ENCODE results near the gene ZNF554.
"Not testable (repeated sequence)": the region's sequence is repeated elsewhere in the genome, so short reads cannot be mapped to it uniquely, and the experiment has no call there.

ZNF554 gene

DNA sequence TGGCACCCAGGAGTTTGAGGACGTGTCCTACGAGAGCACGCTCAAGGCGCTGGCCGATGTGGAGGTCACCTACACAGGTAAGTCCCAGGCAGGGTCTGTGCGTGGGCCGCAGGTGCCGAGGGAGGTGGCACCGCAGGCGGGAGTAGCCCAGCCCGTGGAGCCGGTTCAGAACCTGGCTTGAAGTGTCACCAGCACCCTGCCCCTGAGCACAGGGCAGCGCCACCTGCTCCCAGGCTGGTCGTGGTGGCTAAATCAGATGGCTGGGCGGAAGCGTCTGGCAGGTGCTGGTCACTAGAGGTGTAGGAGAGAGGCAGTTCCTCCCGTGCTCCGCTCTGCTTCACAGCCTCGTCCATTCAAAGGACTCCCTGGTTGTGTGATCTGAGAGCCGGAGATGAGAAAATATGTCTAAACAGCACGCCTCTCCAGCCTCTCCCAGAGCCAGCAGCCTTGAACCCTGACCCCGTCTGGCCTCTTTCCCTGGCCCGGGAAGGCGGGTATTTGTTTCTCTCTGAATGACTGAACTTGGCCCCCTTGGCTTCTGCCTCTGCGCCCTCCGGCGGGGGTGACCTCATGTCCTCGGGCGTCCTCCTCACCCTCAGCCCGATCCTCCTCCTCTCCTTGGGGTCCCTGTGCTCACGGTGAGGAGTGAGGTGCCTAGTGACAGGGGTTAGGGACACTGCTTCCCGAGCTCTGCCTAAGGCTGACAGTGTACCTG, 29.0 kb upstream of the ZNF554 start:
- no peak overlapping the region for H3K4me3 ChIP-seq (ENCODE audit: low read depth, low read length)

GRCh38 chr19:2791440-2791839, 28.2 kb upstream of the ZNF554 start:
- H3K4me3 ChIP-seq (ENCODE audit: low read depth, low read length), result no peak overlapping the region

DNA sequence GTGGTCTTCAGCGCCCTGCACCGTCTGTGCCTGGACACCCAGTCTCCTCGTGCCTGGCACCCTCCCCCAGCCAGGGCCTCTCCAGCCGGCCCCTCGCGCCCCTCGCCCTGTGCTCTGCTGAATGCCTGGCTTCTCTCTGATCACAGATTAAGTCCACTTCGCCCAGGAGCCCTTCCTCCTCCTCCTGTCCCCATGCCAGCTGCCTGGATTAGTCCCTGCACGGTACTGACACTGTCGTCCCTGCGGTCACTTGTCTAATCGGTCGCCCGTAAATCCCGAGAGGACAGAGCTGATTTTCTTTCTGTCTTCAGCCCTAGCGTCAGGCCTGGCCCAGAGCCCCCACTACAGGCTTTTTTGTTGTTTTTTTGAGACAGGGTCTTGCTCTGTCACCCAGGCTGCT, 27.8 kb upstream of the ZNF554 start:
- H3K4me3 ChIP-seq (ENCODE audit: low read depth, low read length), result no peak overlapping the region

DNA sequence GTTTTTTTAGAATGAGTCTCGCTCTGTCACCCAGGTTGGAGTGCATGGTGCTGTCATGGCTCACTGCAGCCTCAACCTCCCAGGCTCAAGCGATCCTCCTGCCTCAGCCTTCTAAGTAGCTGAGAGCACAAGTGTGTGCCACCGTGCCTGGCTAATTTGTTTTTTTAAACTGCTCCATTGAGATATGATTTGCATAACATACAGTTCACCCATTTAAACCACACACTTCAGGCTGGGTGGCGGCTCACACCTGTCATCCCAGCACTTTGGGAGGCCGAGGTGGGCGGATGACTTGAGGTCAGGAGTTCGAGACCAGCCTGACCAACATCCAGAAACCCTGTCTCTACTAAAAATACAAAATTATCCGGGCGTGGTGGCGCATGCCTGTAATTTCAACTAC, 27.0 kb upstream of the ZNF554 start:
- H3K4me3 ChIP-seq (ENCODE audit: low read depth, low read length), result not testable (repeated sequence)

- no peak overlapping the region for H3K4me3 ChIP-seq (ENCODE audit: low read depth, low read length)
These were observed 26.5 kb upstream of the ZNF554 start for GRCh38 chr19:2793126-2793525.

DNA sequence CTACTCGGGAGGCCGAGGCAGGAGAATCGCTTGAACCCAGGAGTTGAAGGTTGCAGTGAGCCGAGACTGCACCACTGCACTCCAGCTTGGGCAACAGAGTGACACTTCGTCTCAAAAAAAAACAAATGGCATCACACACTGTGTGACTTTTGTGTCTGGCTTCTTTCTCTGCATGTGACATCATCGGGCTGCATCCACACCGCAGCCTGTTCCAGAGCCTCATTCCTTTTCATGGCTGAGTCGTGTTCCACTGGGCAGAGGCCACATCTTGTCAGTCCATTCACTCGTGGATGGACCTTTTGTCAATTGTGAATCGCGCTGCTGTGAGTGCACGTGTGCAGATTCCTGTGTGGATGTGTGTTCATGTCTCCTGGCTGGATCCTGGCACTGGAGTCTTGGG, 26.1 kb upstream of the ZNF554 start:
- no peak overlapping the region for H3K4me3 ChIP-seq (ENCODE audit: low read depth, low read length)

DNA sequence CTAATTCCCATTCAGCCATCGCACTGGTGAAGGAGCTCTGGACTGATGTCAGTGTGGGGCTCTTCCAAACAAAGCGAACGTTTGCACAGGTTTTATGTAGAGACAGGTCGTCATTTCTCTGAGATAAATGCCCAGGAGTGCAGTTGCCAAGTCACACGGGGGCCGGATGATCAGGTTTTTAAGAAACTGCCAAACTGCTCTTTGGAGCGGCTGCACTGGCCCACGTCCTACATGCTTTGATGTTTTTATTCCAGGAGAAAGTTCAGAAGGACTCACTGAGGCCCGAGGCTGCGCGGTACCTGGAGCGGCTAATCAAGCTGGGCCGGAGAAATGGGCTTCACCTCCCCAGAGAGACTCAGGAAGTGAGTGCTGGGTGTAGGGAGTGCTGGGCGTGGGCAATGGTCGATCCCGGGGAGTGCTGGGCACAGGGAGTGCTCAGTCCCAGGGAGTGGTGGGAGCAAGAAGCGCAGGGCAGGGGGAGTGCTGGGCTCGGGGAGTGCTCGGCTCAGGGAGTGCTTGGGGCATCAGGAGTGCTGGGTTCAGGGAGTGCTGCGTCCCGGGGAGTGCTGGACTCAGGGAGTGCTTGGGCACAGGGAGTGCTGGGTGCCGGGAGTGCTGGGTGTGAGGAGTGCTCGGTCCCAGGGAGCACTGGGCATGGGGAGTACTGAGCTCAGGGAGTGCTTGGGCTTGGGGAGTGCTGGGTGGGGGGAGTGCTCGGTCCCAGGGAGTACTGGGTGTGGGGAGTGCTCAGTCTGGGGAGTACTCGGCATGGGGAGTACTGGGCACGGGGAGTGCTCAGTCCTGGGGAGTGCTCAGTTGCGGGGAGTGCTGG, 23.6 kb upstream of the ZNF554 start:
- H3K4me3 ChIP-seq (ENCODE audit: low read depth, low read length), result no peak overlapping the region

DNA sequence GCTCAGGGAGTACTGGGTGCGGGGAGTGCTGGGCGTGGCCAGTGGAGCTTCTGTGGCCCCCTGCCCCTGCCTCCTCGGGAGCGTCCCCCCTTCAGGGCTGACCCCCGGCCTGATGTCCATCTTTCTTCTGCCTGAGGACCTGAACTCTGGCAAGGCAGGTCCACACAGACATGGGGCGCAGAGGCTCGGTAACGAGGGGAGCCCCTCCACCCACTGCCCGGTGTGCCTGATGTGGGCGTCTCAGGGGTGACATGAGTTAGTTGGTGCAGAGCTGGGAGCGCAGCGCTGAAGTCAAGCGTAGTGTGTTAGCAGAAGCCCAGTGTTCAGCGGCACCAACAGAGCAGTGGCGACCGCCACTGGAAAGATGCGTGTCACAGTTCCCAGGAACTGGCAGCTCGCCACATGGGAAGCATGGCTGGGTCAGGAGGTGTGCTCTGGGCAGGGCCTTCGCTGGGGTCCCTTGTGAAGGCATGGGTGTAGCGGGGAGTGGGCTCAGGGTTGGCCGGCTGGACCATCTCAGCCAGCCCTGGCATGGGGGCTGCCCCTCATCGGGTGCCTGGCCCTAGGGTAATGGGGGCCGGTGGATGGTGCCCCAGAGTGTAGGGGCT, 22.9 kb upstream of the ZNF554 start:
- H3K4me3 ChIP-seq (ENCODE audit: low read depth, low read length), result no peak overlapping the region

DNA sequence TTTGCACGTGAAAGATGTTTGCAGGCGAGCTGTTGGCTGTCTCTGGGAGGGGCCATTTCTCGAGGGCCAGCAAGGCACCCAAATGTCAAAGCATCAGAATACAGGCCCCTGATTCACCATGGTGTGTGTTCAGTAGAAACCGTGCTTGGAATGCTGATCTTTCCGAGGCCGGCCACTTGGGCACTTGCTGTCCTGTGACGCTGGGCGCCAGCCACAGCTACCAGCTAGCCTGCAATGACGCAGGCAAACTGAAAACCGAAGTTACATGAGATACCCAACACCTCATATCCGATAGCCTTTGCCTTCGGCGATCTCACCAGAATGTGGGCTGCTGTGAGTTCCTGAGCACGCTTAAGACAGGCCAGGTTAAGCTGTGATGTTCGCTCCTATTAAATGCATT, 22.4 kb upstream of the ZNF554 start:
- H3K4me3 ChIP-seq (ENCODE audit: low read depth, low read length), result no peak overlapping the region

DNA sequence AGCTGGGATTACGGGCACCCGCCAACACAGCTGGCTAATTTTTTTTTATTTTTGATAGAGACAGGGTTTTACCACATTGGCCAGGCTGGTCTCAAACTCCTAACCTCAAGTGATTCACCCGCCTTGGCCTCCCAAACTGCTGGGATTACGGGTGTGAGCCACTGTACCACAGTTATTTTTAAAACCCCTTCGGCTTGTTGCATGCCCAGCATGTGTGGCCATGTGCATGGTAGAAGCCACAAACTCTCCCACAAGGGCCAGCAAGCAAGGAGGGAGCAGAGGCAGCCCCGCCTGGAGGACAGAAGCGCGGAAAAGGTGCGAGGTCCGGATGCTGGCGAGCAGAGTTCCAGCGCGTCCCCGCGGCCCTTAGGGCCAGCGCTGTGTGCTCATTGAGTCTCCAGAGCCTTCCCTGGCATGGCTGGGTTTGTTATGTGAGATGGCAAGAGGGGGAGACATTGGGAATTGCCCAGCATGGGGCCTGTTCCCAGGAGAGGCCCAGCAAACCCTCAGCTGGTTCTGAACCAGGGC, 21.4 kb upstream of the ZNF554 start:
- no peak overlapping the region for H3K4me3 ChIP-seq (ENCODE audit: low read depth, low read length)

DNA sequence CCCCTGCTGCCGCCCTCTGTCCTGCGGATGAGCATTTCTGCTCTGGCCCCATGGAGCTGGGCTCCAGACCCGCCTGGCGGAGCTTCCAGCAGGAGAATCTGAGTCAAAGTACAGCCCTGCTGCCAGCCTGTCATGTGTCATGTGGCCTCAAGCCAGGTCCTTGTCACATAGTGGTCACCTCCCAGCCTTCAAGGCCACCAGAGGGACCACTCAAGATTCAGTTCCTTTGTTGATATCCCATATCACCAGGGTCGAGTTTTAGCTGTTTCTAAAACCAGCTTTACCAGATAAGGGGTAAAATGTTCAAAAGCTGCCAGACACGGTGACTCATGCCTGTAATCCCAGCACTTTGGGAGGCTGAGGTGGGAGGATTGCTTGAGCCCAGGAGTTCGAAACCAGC, 20.9 kb upstream of the ZNF554 start:
- no peak overlapping the region for H3K4me3 ChIP-seq (ENCODE audit: low read depth, low read length)

DNA sequence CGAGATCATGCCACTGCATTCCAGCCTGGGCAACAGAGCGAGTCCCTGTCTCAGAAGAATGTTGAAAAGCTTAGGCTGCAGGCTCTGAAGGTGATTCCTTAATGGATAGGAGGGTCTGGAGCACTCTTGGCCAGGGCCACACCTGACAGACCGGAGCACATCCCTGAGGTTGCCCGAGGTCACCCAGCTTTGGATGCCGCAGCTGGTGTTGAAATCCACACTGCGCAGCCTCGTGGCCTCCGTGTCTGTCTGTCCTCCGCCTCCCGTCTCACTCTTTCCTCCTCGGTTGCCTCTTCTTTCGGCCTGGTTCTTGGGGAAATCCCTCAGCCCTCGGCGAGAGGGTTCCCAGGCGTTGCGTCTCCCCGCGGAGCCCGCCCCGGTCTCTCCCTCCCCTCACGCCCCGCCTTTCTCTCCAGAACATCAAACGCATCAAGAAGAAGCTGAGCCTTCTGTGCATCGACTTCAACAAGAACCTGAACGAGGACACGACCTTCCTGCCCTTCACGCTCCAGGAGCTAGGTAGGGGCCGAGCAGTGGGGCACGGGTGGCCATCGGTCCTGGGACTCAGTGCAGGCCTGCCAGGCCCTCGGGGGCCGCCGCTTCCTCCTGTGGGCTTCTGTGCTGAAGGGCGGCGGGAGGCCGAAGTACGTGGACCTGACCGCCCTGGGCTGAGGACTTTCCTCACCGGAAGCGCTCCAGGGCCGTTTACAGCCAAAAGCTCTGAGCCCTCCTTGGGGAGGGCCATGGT, 20.2 kb upstream of the ZNF554 start:
- H3K4me3 ChIP-seq (ENCODE audit: low read depth, low read length), result no peak overlapping the region

DNA sequence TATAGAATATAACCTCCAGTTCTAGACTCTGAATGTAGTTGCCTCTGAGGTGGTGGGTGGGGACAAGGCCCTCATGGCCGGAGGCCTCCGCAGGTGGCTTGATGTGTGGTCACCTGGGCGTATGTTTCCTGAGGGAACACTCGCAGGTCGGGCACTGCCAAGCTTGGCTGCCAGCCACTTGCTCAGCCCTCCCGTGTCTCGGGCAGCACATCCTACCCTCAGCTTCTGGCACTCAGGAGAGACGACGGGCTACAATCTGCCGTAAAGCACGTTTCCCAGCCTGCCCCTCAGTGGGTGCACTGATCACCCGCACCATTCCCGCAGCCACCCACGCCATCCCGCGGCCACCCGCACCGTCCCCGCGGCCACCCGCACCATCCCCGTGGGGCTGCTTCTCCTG, 19.2 kb upstream of the ZNF554 start:
- H3K4me3 ChIP-seq (ENCODE audit: low read depth, low read length), result no peak overlapping the region

DNA sequence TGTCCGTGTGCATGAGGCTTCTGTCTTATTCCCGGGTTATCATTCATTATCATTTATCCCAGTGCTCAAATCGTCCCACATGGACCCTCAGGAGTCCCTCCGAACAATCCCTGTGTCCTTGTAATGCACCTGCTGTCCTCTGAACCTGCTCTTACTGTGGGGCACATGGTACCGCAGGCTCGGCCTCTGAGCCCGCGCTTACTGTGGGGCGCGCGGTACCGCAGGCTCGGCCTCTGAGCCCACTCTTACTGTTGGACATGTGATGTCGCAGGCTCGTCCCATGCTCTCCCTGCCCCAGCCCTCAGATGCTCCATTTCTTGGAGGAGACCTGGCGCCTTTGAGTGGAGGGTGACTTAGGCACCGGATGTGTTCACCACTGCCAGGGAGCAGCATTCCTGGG, 16.8 kb upstream of the ZNF554 start:
- no peak overlapping the region for H3K4me3 ChIP-seq (ENCODE audit: low read depth, low read length)

- no peak overlapping the region for H3K4me3 ChIP-seq (ENCODE audit: low read depth, low read length)
These were observed 16.0 kb upstream of the ZNF554 start for GRCh38 chr19:2803486-2804155.

DNA sequence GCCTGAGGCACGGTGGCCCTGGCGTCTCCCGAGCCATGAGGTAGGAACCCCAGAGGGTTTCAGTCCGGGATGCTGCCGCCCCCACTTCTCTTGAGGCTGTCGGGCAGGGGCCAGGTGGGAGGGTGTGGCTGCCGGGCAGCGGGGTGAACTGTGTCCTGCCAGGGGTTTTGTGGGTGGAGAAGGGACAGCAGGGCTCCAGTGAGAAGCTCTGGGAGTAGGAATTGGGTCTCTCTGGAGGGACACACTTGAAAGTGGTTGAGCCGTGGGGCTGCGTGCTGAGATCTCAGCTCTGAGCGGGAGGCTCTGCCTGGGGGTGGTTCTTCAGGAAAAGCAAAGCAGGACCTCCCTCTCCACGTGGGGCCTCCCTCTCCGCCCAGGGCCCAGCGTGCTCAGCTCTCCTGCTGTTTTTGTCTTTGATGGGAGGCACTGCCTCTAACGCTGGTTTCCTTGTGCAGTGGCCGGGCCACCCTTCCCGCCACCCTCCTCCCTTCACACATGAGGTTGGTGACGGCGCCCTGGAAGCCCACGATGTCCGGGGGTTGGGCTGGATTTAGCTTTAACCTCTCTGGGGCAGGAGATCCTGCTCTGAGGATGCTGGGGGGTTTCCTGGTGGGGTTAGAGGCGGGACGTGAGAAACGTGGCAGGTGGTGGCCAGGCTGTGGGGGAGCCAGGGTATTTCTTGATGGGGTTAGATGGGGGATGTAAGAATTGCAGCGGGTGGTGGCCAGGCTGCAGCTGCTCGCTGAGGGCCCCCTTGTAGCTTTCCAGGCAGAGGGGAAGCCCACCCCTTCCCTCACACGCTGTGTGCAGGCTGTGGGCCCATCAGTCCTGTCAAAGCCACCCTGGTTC, 15.3 kb upstream of the ZNF554 start:
- no peak overlapping the region for H3K4me3 ChIP-seq (ENCODE audit: low read depth, low read length)

DNA sequence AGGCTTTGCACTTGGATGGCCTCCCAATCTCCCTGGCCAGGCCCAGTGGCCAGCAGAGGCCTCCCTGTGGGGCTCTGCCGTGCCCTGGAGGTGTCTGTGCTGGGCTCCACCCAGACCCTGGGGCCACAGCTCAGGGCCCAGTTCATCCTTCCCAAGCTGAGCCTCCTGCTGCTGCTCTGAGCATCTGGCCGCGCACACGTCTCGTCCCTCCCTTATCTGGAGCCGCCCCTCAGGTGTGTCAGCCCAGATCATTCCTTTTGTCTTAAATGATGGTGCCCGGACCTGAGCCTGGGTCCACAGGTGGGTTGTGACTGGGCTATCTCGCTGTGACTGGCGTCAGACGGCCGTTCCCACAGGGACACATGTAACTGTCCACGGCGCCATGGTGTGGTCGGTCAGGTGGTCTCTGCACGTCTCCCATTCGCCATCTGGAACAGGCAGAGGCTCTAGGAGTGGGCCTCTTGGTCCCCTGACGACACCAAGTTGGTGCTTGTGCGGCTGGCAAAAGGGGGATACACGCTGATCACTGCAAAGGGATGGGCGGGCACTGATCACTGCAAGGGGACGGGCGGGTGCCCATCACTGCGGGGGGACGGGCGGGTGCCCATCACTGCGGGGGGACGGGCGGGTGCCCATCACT, 14.3 kb upstream of the ZNF554 start:
- no peak overlapping the region for H3K4me3 ChIP-seq (ENCODE audit: low read depth, low read length)

GRCh38 chr19:2805991-2806649, 13.5 kb upstream of the ZNF554 start:
- no peak overlapping the region for H3K4me3 ChIP-seq (ENCODE audit: low read depth, low read length)

Data from iPS-11a (cell line).